ENCODE results near the gene EPG5.

EPG5 gene

DNA sequence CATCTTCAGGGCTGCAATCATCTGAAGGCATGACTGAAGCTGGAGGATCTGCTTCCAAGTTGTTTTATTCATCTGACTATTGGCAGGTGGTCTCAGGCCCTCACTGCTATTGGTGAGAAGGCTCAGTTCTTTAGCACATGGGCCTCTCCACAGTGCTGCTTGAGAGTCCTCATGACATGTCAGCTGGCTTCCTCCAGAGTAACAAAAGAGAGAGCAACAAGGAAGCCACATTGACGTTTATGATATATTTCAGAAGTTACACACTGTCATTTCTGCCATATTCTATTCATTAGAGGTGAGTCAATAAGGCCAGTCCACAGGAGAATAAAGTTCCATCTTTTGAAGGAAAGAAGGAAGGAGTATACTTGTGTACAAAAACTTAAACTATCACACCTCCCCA is 149.6 kb downstream of the EPG5 start:
- TF ChIP-seq ZBTB7A (IDR thresholded peaks at IDR 0.05; ENCODE audit: low read depth), result no peak
- no peak for TF ChIP-seq EGR1 (IDR thresholded peaks at IDR 0.05)
- no peak for TF ChIP-seq TCF12 (IDR thresholded peaks at IDR 0.05; ENCODE audit: low read depth)
- no peak for TF ChIP-seq CEBPB (IDR thresholded peaks at IDR 0.05)
- TF ChIP-seq, protein P1, sequence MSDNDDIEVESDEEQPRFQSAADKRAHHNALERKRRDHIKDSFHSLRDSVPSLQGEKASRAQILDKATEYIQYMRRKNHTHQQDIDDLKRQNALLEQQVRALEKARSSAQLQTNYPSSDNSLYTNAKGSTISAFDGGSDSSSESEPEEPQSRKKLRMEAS (IDR thresholded peaks at IDR 0.05), result no peak

- peak; percentile 34; the same call in 1 of the 2 replicates for TF ChIP-seq RAD21 (IDR thresholded peaks at IDR 0.05; ENCODE audit: low read depth)
Observed at GRCh38 chr18:45807144-45807543, 160.0 kb downstream of the EPG5 start.

DNA sequence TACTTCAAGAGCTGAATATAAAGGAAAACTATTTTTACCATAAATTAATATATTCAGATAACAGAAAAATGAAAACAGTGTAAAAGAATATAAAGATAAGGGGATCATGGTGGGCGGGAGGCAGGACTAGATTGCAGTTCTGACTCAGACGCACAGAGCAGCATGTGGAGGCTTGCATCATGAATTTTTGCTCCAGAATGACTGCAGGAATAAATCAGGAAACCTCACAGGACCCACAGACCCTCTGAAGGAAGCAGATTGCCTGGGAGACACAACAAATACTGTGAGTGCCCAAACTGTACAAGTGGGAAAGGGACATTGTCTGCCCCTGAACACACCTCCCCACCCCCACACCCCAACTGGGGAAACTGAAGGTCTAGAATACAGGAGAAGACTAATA is 160.9 kb downstream of the EPG5 start:
- TF ChIP-seq CREB1 (IDR thresholded peaks at IDR 0.05; ENCODE audit: low read depth), result no peak
- TF ChIP-seq, protein P2, sequence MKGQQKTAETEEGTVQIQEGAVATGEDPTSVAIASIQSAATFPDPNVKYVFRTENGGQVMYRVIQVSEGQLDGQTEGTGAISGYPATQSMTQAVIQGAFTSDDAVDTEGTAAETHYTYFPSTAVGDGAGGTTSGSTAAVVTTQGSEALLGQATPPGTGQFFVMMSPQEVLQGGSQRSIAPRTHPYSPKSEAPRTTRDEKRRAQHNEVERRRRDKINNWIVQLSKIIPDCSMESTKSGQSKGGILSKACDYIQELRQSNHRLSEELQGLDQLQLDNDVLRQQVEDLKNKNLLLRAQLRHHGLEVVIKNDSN (IDR thresholded peaks at IDR 0.05), result no peak
- TF ChIP-seq, protein P1 (IDR thresholded peaks at IDR 0.05), result no peak
- TF ChIP-seq, protein P3, sequence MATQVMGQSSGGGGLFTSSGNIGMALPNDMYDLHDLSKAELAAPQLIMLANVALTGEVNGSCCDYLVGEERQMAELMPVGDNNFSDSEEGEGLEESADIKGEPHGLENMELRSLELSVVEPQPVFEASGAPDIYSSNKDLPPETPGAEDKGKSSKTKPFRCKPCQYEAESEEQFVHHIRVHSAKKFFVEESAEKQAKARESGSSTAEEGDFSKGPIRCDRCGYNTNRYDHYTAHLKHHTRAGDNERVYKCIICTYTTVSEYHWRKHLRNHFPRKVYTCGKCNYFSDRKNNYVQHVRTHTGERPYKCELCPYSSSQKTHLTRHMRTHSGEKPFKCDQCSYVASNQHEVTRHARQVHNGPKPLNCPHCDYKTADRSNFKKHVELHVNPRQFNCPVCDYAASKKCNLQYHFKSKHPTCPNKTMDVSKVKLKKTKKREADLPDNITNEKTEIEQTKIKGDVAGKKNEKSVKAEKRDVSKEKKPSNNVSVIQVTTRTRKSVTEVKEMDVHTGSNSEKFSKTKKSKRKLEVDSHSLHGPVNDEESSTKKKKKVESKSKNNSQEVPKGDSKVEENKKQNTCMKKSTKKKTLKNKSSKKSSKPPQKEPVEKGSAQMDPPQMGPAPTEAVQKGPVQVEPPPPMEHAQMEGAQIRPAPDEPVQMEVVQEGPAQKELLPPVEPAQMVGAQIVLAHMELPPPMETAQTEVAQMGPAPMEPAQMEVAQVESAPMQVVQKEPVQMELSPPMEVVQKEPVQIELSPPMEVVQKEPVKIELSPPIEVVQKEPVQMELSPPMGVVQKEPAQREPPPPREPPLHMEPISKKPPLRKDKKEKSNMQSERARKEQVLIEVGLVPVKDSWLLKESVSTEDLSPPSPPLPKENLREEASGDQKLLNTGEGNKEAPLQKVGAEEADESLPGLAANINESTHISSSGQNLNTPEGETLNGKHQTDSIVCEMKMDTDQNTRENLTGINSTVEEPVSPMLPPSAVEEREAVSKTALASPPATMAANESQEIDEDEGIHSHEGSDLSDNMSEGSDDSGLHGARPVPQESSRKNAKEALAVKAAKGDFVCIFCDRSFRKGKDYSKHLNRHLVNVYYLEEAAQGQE (IDR thresholded peaks at IDR 0.05; ENCODE audit: low read depth), result no peak
- no peak for TF ChIP-seq TCF12 (IDR thresholded peaks at IDR 0.05; ENCODE audit: low read depth)
- TF ChIP-seq CEBPB (IDR thresholded peaks at IDR 0.05), result no peak
- TF ChIP-seq RAD21 (IDR thresholded peaks at IDR 0.05; ENCODE audit: low read depth), result no peak
- TF ChIP-seq TEAD4 (IDR thresholded peaks at IDR 0.05), result no peak
- no peak for TF ChIP-seq EP300 (IDR thresholded peaks at IDR 0.05; ENCODE audit: borderline replicate concordance)
- TF ChIP-seq EGR1 (IDR thresholded peaks at IDR 0.05), result no peak
- no peak for TF ChIP-seq NFIC (IDR thresholded peaks at IDR 0.05)
- no peak for TF ChIP-seq TAF1 (IDR thresholded peaks at IDR 0.05; ENCODE audit: low read depth)
- TF ChIP-seq FOXM1 (IDR thresholded peaks at IDR 0.05; ENCODE audit: borderline replicate concordance, low read depth), result no peak
- no peak for TF ChIP-seq YY1 (IDR thresholded peaks at IDR 0.05; ENCODE audit: low read depth)
- TF ChIP-seq ZBTB7A (IDR thresholded peaks at IDR 0.05; ENCODE audit: low read depth), result no peak

DNA sequence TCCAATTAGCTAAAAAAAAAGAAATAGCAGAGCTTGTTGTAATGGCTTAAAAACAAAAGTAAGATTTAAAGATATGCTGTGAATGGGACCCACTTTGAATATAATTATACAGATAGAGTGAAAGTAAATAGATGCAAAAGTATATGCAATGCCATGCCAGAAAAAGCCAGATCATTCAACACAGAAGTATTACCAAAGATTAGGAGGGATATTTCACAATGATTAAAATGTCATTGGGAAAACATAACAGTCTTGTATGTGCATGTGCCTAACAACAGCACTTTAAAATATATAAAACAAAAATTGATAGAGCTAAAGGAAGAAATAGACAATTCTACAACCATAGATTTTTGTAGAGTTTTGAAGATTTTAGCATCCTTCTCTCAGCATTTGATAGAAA is 161.6 kb downstream of the EPG5 start:
- TF ChIP-seq TAF1 (IDR thresholded peaks at IDR 0.05; ENCODE audit: low read depth) (no peak), EGR1 (IDR thresholded peaks at IDR 0.05) (no peak), EP300 (IDR thresholded peaks at IDR 0.05; ENCODE audit: borderline replicate concordance) (no peak), CEBPB (IDR thresholded peaks at IDR 0.05) (no peak), FOXM1 (IDR thresholded peaks at IDR 0.05; ENCODE audit: borderline replicate concordance, low read depth) (no peak), YY1 (IDR thresholded peaks at IDR 0.05; ENCODE audit: low read depth) (no peak), CREB1 (IDR thresholded peaks at IDR 0.05; ENCODE audit: low read depth) (no peak), TEAD4 (IDR thresholded peaks at IDR 0.05) (no peak), RAD21 (IDR thresholded peaks at IDR 0.05; ENCODE audit: low read depth) (no peak), ZBTB7A (IDR thresholded peaks at IDR 0.05; ENCODE audit: low read depth) (no peak), NFIC (IDR thresholded peaks at IDR 0.05) (no peak), TCF12 (IDR thresholded peaks at IDR 0.05; ENCODE audit: low read depth) (no peak)
- TF ChIP-seq, protein P1 (IDR thresholded peaks at IDR 0.05), result no peak
- TF ChIP-seq, protein P2 (IDR thresholded peaks at IDR 0.05), result no peak
- TF ChIP-seq, protein P3 (IDR thresholded peaks at IDR 0.05; ENCODE audit: low read depth), result no peak

DNA sequence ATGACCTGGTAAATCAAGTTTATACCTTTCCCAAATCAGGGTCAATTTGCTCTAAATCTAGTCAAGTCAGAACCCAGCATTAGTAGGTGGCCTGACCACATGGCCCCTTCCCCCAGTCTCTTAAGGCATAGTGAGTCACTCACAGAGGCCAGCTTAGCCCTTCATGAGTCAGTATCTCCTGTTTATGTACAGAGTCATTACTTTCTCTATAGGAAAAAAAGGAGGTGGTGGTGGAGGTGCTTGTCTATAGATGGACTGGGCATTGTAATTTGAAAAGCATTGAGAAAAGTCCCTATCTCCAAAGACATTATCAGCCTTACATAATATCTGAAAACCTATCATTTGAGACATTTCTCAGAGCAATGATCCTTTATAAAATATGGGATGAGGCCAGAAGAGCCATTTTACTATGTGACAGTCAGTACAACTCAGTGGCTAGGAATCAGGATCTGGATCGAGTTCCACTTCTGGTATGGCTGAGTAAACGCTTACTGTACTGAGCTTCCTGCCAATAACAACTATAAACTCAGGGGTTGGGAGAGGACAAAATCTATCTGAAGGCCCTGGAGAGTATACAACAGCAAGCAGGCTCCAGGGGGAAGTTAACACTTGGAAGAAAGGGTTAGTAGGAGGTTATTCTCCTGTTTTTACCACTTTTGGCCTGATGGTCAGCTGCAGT is 164.2 kb downstream of the EPG5 start:
- TF ChIP-seq, protein P1 (IDR thresholded peaks at IDR 0.05), result 0 out of 2 replicates have a peak, but pooled peaks have one; percentile 24
- TF ChIP-seq FOXM1 (IDR thresholded peaks at IDR 0.05; ENCODE audit: borderline replicate concordance, low read depth) (peak; percentile 37; the same call in 1 of the 2 replicates), CEBPB (IDR thresholded peaks at IDR 0.05) (no peak), TAF1 (IDR thresholded peaks at IDR 0.05; ENCODE audit: low read depth) (no peak)
- TF ChIP-seq, protein P3 (IDR thresholded peaks at IDR 0.05; ENCODE audit: low read depth), result no peak
